ENCODE measurements around the gene CD4. TPM values are rescaled to one million over a fixed set of nuclear protein-coding genes. Genes with fewer than 3 reads are reported as not detected.

Gene CD4
- total RNA-seq, 4 donors from 2014 or later = 1.8 to 12.9 (median 3.8) TPM

DNA sequence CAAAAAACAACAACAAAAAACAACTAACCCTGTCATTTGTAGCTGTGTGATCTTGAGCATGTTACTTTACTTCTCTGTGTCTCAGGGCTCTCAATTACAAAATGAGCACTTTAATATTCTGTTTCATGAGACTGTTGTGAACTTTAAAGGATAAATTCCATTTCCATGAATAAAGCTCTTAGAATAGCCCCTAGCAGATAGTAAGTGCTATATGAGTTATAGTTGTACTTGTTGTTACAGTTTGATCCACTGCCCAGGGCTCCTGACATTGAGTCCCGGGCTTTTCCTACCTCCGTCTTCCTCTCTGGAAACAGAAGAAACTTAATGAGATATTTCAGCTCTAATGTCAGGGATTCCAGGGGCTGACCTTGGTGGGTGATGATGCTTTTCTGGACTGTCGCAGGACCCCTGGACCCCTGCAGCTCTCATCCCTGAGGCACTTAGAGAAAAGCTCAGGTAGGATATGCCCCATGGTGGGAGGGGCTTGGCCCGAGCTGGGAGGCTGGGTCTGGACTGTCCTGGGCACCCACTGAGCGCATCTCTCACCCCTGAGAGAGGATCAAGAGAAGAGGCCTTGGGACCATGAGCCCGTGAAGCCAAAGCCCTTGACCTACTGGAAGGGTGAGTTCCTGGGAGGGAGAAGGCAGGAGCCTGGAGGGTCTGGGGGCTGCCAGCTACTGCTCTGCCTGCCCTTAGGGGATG lies 44.0 kb downstream of the CD4 start:
- in situ Hi-C loops (cut with MboI; ENCODE audit: low sequenced_read_pairs in 4 of 4) = no loop called here
- H3K36me3 ChIP-seq = no peaks in the 10 kb centered on the region
- intact Hi-C loops (cut with DNase I; ENCODE audit: low total_unique reads) = no loop called here
- ATAC-seq = peak; percentile 15 to 39
- DNase-seq = no peak
- H3K4me3 ChIP-seq = no peak overlapping the region
- H3K4me1 ChIP-seq = peaks cover 0 to 5% of the 10 kb centered on the region in 2 donors
- H3K27me3 ChIP-seq = peaks cover 6 to 14% (median 11%) of the 10 kb centered on the region in 3 donors
- H3K9me3 ChIP-seq = no peaks in the 10 kb centered on the region
- no peak for TF ChIP-seq POLR2A (IDR thresholded peaks at IDR 0.05)
- TF ChIP-seq, protein P1, sequence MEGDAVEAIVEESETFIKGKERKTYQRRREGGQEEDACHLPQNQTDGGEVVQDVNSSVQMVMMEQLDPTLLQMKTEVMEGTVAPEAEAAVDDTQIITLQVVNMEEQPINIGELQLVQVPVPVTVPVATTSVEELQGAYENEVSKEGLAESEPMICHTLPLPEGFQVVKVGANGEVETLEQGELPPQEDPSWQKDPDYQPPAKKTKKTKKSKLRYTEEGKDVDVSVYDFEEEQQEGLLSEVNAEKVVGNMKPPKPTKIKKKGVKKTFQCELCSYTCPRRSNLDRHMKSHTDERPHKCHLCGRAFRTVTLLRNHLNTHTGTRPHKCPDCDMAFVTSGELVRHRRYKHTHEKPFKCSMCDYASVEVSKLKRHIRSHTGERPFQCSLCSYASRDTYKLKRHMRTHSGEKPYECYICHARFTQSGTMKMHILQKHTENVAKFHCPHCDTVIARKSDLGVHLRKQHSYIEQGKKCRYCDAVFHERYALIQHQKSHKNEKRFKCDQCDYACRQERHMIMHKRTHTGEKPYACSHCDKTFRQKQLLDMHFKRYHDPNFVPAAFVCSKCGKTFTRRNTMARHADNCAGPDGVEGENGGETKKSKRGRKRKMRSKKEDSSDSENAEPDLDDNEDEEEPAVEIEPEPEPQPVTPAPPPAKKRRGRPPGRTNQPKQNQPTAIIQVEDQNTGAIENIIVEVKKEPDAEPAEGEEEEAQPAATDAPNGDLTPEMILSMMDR (IDR thresholded peaks at IDR 0.05 in 4 of 5, conservative IDR thresholded peaks at IDR 0.05 in 1 of 5) = no peak
- H3K27ac ChIP-seq = no peak overlapping the region

DNA sequence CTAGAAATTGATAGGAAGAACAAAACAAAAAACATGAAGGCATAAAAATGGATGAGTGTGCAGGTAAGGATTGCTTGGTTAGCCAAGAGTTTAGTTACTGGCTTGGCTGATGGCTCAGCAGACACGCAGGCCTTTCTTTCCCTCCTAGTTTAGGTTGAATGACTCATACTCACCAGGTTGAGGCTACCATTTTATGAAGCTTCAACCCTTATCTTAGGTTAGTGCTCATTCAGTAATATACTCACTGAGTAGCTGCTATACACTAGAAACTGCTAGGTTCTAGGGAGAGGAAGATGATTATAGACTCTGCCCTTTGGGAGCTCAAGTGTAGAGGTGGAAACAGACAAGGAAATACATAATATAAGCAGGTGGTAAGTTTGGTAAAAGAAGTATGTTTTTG lies 44.9 kb downstream of the CD4 start:
- ATAC-seq (no peak), DNase-seq (no peak)
- H3K27me3 ChIP-seq = peaks cover 0 to 8% (median 4%) of the 10 kb centered on the region in 3 donors
- no peaks in the 10 kb centered on the region for H3K9me3 ChIP-seq
- no peak overlapping the region for H3K4me3 ChIP-seq
- H3K36me3 ChIP-seq = no peaks in the 10 kb centered on the region
- no peak overlapping the region for H3K27ac ChIP-seq
- no peak for TF ChIP-seq POLR2A (IDR thresholded peaks at IDR 0.05)
- TF ChIP-seq, protein P1 (IDR thresholded peaks at IDR 0.05 in 4 of 5, conservative IDR thresholded peaks at IDR 0.05 in 1 of 5) = no peak
- H3K4me1 ChIP-seq = peaks cover 0 to under 1% of the 10 kb centered on the region in 2 donors
- in situ Hi-C loops (cut with MboI; ENCODE audit: low sequenced_read_pairs in 4 of 4) = no loop called here
- intact Hi-C loops (cut with DNase I; ENCODE audit: low total_unique reads) = no loop called here

DNA sequence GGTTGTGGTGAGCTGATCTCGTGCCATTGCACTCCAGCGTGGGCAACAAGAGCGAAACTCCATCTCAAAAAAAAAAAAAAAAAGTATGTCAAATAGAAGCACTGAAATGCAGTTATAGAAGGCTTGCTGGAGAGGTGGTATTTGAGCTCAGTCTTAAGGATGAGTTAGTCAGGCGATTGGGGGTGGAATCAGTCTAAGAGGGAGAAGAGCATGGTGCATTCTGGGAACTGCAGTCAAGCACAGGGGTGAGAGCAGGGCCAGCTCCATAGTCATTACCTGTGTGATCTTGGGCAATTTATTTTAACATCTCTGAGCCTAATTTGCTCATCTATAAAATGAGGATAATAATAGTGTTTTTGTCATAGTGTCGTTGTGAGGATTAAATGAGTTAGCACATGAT lies 45.5 kb downstream of the CD4 start:
- Histone ChIP-seq H3K9me3 (no peaks in the 10 kb centered on the region), H3K4me3 (no peak overlapping the region), H3K27me3 (peaks cover 0 to 4% (median 0%) of the 10 kb centered on the region in 3 donors), H3K4me1 (no peaks in the 10 kb centered on the region), H3K27ac (no peak overlapping the region), H3K36me3 (no peaks in the 10 kb centered on the region)
- TF ChIP-seq, protein P1 (IDR thresholded peaks at IDR 0.05 in 4 of 5, conservative IDR thresholded peaks at IDR 0.05 in 1 of 5) = no peak
- TF ChIP-seq POLR2A (IDR thresholded peaks at IDR 0.05) = no peak
- no peak for ATAC-seq
- intact Hi-C loops (cut with DNase I; ENCODE audit: low total_unique reads) (no loop called here), in situ Hi-C loops (cut with MboI; ENCODE audit: low sequenced_read_pairs in 4 of 4) (no loop called here)
- DNase-seq = no peak

DNA sequence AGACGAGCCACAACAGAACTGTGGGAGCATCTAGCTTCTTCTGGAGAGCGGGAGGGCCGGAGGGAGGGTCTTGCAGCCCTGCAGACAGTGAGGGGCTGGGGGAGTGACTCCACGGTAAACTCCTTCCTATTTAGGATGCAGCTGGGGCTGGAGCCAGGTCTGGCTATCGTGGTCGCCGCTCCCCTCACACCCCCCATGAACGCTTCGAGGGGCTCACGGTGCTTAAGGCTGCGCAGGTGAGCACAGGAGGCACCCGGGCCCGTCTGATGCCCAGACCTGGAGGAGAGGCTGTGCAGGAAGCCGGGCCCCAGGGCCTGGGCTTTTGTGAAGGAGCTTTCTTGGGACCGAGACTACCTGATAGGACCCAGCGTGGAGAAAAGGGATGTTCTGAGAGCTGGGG lies 47.5 kb downstream of the CD4 start:
- Histone ChIP-seq H3K27ac (no peak overlapping the region), H3K9me3 (no peaks in the 10 kb centered on the region), H3K36me3 (no peaks in the 10 kb centered on the region), H3K4me1 (no peaks in the 10 kb centered on the region), H3K27me3 (no peaks in the 10 kb centered on the region), H3K4me3 (no peak overlapping the region)
- in situ Hi-C loops (cut with MboI; ENCODE audit: low sequenced_read_pairs in 4 of 4) = no loop called here
- ATAC-seq = no peak
- intact Hi-C loops (cut with DNase I; ENCODE audit: low total_unique reads) = no loop called here
- DNase-seq = no peak
- TF ChIP-seq, protein P1 (IDR thresholded peaks at IDR 0.05 in 4 of 5, conservative IDR thresholded peaks at IDR 0.05 in 1 of 5) = no peak
- no peak for TF ChIP-seq POLR2A (IDR thresholded peaks at IDR 0.05)
